Activated T-cell treated with anti-CD3 and anti-CD28 coated beads, Interleukin-2, amount 50 U/mL, for 24 hours (primary cell): Measurements from ENCODE around the gene BPIFB2.

Experiments
- DNase-seq: peaks from one replicate; pipeline ENCODE4 v3.0.0-alpha.2; 2020
- H3K27ac Mint-ChIP-seq: 2 replicates; pipeline ENCODE4 v1.8.0; 2020; ENCODE audit warnings: mild to moderate bottlenecking, mixed read lengths
- H3K27me3 Mint-ChIP-seq: 2 replicates; pipeline ENCODE4 v1.8.0; 2020; ENCODE audit warnings: mixed read lengths
- H3K36me3 Mint-ChIP-seq: 2 replicates; pipeline ENCODE4 v1.8.0; 2020; ENCODE audit warnings: low read depth, mixed read lengths
- H3K4me1 Mint-ChIP-seq: 2 replicates; pipeline ENCODE4 v1.8.0; 2020; ENCODE audit warnings: low read depth, mixed read lengths
- H3K4me3 Mint-ChIP-seq: 2 replicates; pipeline ENCODE4 v1.8.0; 2020; ENCODE audit warnings: mild to moderate bottlenecking, moderate library complexity, mixed read lengths
- H3K9me3 Mint-ChIP-seq: 2 replicates; pipeline ENCODE4 v1.8.0; 2020; ENCODE audit warnings: mixed read lengths

Gene BPIFB2

DNA sequence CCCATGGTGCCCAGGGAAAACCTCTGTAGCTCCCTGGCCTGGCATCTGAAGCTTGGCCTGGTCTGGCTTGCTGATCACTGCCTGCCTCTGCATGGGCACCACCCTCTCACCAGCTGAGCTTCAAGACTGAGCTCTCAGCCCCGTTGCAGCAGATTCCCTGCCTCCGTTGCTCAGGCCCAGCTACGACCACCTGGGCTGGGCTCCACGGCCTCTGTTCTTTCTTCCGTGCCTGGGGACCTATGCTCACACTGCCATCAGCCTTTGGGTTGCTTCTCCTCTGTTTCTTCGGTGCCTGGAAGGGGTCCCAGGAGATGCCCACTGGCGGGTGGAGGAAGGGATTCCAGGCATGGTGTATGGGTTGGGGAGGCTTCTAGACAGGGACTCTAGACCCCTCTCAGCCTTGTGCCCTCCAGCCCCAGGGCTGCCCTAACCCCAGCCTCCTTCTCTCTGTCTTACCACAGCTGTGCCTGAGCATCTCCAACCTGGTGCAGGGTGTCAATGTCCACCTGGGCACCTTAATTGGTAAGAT lies 9.1 kb downstream of the BPIFB2 start:
- no peak overlapping the region for H3K4me3 Mint-ChIP-seq
- no peaks in the 10 kb centered on the region for H3K27me3 Mint-ChIP-seq
- no peak for DNase-seq
- no peaks in the 10 kb centered on the region for H3K36me3 Mint-ChIP-seq
- no peak overlapping the region for H3K27ac Mint-ChIP-seq
- H3K4me1 Mint-ChIP-seq = peaks cover 3% of the 10 kb centered on the region
- no peaks in the 10 kb centered on the region for H3K9me3 Mint-ChIP-seq

DNA sequence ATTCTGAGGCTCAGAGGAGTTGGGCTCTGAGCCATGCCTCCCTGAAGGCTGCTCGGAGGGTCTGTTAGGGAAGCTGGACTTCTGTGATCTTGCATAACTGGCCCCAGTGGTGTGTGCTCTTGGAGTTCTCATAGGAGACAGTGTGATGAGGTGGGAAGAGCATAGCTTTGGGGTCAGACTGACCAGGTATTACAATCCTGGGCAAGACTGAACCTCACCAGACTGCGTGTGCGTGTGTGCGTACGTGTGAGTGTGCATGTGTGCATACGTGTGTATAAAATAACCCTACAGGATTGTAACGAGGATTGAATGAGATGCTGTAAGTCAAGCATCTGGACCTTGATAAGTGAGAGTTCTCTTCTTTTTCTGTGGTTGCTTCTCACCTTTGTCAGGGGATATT lies 10.0 kb downstream of the BPIFB2 start:
- no peak for DNase-seq
- Mint-ChIP-seq H3K4me1 (peaks cover 3% of the 10 kb centered on the region), H3K36me3 (no peaks in the 10 kb centered on the region), H3K27me3 (no peaks in the 10 kb centered on the region), H3K27ac (no peak overlapping the region), H3K9me3 (no peaks in the 10 kb centered on the region), H3K4me3 (no peak overlapping the region)

- Mint-ChIP-seq H3K36me3 (no peaks in the 10 kb centered on the region), H3K4me3 (no peak overlapping the region), H3K4me1 (peaks cover 3% of the 10 kb centered on the region), H3K9me3 (no peaks in the 10 kb centered on the region), H3K27me3 (no peaks in the 10 kb centered on the region), H3K27ac (no peak overlapping the region)
- no peak for DNase-seq
These were observed 10.8 kb downstream of the BPIFB2 start for GRCh38 chr20:33018169-33018931.

GRCh38 chr20:33019465-33020277 lies 12.2 kb downstream of the BPIFB2 start:
- no peaks in the 10 kb centered on the region for H3K9me3 Mint-ChIP-seq
- H3K27me3 Mint-ChIP-seq = no peaks in the 10 kb centered on the region
- no peak overlapping the region for H3K4me3 Mint-ChIP-seq
- no peak for DNase-seq
- peaks cover 3% of the 10 kb centered on the region for H3K4me1 Mint-ChIP-seq
- H3K27ac Mint-ChIP-seq = no peak overlapping the region
- H3K36me3 Mint-ChIP-seq = no peaks in the 10 kb centered on the region

- H3K36me3 Mint-ChIP-seq = no peaks in the 10 kb centered on the region
- H3K4me3 Mint-ChIP-seq = no peak overlapping the region
- no peak overlapping the region for H3K27ac Mint-ChIP-seq
- no peaks in the 10 kb centered on the region for H3K9me3 Mint-ChIP-seq
- H3K4me1 Mint-ChIP-seq = peaks cover 3% of the 10 kb centered on the region
- H3K27me3 Mint-ChIP-seq = no peaks in the 10 kb centered on the region
- no peak for DNase-seq
These were observed 13.0 kb downstream of the BPIFB2 start for GRCh38 chr20:33020278-33021161.

DNA sequence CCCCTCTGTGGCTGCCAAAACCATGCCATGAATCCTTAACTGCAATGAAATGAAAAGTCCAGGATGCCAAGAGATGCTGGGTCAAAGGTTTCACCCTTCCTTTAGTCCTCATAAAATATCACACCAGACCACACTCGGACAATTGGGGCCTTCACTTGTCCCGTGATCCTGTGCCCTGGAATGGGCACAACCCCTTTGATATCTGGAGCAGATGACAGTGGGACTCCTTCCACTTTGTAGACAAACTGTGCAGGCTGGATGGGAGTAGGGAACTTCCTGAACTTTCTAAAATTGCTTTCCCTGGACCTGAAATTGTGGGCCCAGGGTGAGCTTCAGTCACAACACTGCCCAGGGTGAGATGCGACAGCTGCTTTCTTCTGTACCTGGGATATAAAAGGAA lies 14.4 kb downstream of the BPIFB2 start:
- H3K27ac Mint-ChIP-seq = no peak overlapping the region
- H3K9me3 Mint-ChIP-seq = no peaks in the 10 kb centered on the region
- no peaks in the 10 kb centered on the region for H3K4me1 Mint-ChIP-seq
- H3K27me3 Mint-ChIP-seq = no peaks in the 10 kb centered on the region
- H3K4me3 Mint-ChIP-seq = no peak overlapping the region
- H3K36me3 Mint-ChIP-seq = no peaks in the 10 kb centered on the region
- DNase-seq = no peak

DNA sequence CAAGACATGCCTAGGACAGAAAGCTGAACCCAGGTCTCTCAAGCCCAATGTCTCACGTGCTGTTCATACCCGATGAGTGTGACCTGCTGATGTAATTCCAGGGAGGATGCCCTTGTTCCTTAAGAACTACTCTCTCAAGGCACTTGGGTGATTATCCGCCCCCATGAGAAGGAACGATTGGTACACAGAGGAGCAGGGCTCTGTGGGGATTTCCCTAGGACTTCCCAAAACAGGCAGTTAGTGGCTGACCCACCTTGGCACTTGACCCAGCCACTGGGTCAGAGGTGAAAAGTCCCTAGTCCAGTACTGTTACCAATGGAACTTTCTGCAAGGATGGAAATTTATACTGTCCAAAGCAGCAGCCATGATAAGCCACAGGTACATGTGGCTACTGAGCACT lies 14.8 kb downstream of the BPIFB2 start:
- no peaks in the 10 kb centered on the region for H3K9me3 Mint-ChIP-seq

DNA sequence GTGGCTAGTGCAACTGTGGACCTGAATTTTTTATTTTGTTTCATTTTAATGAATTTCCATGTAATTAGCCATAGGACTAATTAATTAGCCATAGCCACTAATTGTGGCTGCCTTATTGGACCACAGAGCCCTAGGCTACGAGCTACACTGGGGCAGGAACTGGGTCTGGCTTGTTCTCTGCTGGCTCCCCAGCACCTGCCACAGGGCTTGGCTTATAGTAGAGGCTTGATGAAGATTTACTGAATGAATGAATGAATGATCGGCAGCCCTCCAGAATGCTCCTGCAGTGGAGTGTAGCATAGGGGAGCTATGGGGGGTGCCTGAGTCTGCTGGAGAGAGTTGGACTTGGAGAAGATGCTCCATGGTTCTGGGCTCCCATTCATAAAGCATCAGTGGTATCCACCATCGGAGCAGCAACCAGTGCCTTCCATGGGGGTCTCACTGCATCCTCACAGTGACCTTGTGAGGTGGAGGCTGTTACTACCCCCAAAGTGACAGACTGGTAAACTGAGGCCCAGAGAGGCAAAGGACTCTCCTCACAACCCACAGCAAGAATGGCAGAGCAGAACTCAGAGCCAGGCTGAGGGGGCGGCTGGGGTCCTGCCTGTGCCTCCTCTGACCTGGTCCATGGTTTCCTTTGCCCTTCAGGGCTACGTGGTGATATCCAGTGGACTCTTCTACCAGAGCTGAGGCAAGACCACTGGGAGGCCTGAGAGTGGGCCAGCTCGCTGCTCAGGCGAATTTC lies 15.4 kb downstream of the BPIFB2 start:
- Mint-ChIP-seq H3K36me3 (no peaks in the 10 kb centered on the region), H3K27ac (no peak overlapping the region), H3K4me1 (no peaks in the 10 kb centered on the region), H3K4me3 (no peak overlapping the region), H3K27me3 (no peaks in the 10 kb centered on the region), H3K9me3 (no peaks in the 10 kb centered on the region)
- no peak for DNase-seq

More for the DNA sequence above, 14.8 kb downstream of the BPIFB2 start:
- Mint-ChIP-seq H3K36me3 (no peaks in the 10 kb centered on the region), H3K4me1 (no peaks in the 10 kb centered on the region), H3K4me3 (no peak overlapping the region), H3K27ac (no peak overlapping the region), H3K27me3 (no peaks in the 10 kb centered on the region)
- DNase-seq = no peak

DNA sequence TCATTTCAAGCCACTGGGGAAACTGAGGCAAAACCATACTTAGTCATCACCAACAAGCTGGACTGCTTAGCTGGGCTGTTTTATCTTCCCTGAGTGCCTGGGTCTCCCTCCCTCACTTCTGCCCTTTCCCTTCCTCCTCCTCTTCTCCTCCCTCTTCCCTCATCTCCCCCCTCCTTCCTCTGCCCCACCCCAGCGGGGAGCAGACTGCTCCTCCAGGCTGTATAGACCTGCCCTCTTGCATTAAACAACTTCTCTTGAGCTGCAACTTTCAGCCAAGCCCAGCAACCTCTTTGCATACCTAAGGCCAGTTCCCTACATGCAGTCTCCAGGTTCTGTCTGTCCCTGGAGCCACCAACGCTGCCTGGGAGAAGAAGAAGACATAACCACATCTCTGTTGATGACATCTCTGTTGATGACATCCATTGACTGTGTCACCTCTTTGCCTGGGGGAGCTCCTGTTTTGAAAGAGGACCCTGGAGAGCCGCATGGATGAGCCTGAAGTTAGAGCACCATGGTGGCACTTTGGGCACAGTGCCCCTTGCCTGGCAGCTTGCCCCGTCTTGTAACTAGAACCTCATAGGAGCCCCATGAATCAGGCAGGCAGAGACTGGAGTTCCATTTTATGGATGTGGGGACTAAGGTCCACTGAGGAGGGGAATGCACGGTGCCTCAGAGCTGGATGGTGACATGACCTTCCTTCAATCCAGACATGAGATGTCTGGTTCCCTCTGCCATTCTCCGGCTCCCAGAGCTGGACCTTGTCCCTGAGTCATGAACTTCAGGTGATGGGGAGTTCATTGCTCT lies 16.1 kb downstream of the BPIFB2 start:
- Mint-ChIP-seq H3K36me3 (no peaks in the 10 kb centered on the region), H3K27me3 (no peaks in the 10 kb centered on the region), H3K4me3 (no peak overlapping the region), H3K9me3 (no peaks in the 10 kb centered on the region), H3K27ac (no peak overlapping the region), H3K4me1 (no peaks in the 10 kb centered on the region)
- no peak for DNase-seq

GRCh38 chr20:33024243-33024560 lies 16.7 kb downstream of the BPIFB2 start:
- H3K4me3 Mint-ChIP-seq = no peak overlapping the region
- no peak for DNase-seq
- H3K9me3 Mint-ChIP-seq = no peaks in the 10 kb centered on the region
- no peak overlapping the region for H3K27ac Mint-ChIP-seq
- no peaks in the 10 kb centered on the region for H3K4me1 Mint-ChIP-seq
- no peaks in the 10 kb centered on the region for H3K36me3 Mint-ChIP-seq
- no peaks in the 10 kb centered on the region for H3K27me3 Mint-ChIP-seq

GRCh38 chr20:33024609-33025317 lies 17.3 kb downstream of the BPIFB2 start:
- H3K9me3 Mint-ChIP-seq = no peaks in the 10 kb centered on the region
- H3K36me3 Mint-ChIP-seq = no peaks in the 10 kb centered on the region

DNA sequence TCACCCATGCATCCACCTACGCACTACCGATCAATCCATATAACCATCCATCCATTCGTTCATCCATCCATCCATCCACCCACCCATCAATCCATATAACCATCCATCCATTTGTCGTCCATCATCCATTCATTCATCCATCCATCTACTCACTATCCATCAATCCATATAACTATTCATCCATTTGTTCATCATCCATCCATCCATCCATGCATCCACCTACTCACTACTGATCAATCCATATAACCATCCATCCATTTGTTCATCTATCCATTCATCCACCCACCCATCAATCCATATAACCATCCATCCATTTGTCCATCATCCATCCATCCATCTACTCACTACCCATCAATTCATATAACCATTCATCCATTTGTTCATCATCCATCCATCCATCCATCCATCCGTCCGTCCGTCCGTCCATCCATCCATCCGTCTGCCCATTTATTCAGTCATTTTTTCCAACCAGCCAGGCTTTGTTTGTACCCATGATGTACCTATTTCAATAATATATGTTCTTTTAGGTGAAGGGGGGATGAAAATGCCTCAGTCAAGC lies 17.9 kb downstream of the BPIFB2 start:
- Mint-ChIP-seq H3K4me3 (no peak overlapping the region), H3K27ac (no peak overlapping the region), H3K9me3 (no peaks in the 10 kb centered on the region), H3K27me3 (no peaks in the 10 kb centered on the region), H3K4me1 (no peaks in the 10 kb centered on the region), H3K36me3 (no peaks in the 10 kb centered on the region)
- no peak for DNase-seq

More at GRCh38 chr20:33024609-33025317, 17.3 kb downstream of the BPIFB2 start:
- H3K4me1 Mint-ChIP-seq = no peaks in the 10 kb centered on the region
- H3K27me3 Mint-ChIP-seq = no peaks in the 10 kb centered on the region
- H3K27ac Mint-ChIP-seq = no peak overlapping the region
- H3K4me3 Mint-ChIP-seq = no peak overlapping the region
- DNase-seq = no peak
